Activated CD4-positive, alpha-beta memory T cell treated with anti-CD3 and anti-CD28 coated beads for 36 hours (primary cell): ENCODE measurements around the gene PLA2G3. TPM values are rescaled to one million over a fixed set of nuclear protein-coding genes. Genes with fewer than 3 reads are reported as not detected.
"Not testable (repeated sequence)": the region's sequence is repeated elsewhere in the genome, so short reads cannot be mapped to it uniquely, and the experiment has no call there.

Source experiments
- CTCF ChIA-PET: fragments of 350-600 bp; sonication (Branson Sonifier 250); formaldehyde crosslinking; loops from one replicate; lab custom pipeline; 2021; ENCODE audit warnings: antibody characterized with exemption, inconsistent platforms; lab: Charles Lee
- POLR2A ChIA-PET: fragments of 350-600 bp; sonication (Branson Sonifier 250); formaldehyde crosslinking; loops from one replicate; lab custom pipeline; 2021; ENCODE audit warnings: antibody characterized with exemption; lab: Charles Lee
- DNase-seq: peaks from one replicate; pipeline ENCODE4 v3.0.0-alpha.2; 2020
- H3K27ac Mint-ChIP-seq: one replicate; pipeline ENCODE4 v1.8.0; 2021; ENCODE audit warnings: mixed read lengths
- H3K27me3 Mint-ChIP-seq: one replicate; pipeline ENCODE4 v1.8.0; 2021; ENCODE audit warnings: mixed read lengths
- H3K36me3 Mint-ChIP-seq: one replicate; pipeline ENCODE4 v1.8.0; 2021; ENCODE audit warnings: mixed read lengths
- H3K4me1 Mint-ChIP-seq: one replicate; pipeline ENCODE4 v1.8.0; 2021; ENCODE audit warnings: low read depth, mixed read lengths
- H3K4me3 Mint-ChIP-seq: one replicate; pipeline ENCODE4 v1.8.0; 2021; ENCODE audit warnings: mild to moderate bottlenecking, mixed read lengths
- H3K9me3 Mint-ChIP-seq: one replicate; pipeline ENCODE4 v1.8.0; 2021; ENCODE audit warnings: mixed read lengths
- intact Hi-C: fragments of 100-400 bp; cut with micrococcal nuclease; formaldehyde crosslinking; loops from one replicate; pipeline ENCODE4 v1.15.1; 2023
- total RNA-seq, 2 experiments: library from RNA; stranded (reverse); gene quantifications; one replicate each; pipeline ENCODE4 v1.2.3, GENCODE V29; 2021

Gene PLA2G3, protein sequence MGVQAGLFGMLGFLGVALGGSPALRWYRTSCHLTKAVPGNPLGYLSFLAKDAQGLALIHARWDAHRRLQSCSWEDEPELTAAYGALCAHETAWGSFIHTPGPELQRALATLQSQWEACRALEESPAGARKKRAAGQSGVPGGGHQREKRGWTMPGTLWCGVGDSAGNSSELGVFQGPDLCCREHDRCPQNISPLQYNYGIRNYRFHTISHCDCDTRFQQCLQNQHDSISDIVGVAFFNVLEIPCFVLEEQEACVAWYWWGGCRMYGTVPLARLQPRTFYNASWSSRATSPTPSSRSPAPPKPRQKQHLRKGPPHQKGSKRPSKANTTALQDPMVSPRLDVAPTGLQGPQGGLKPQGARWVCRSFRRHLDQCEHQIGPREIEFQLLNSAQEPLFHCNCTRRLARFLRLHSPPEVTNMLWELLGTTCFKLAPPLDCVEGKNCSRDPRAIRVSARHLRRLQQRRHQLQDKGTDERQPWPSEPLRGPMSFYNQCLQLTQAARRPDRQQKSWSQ
- not detected for total RNA-seq

GRCh38 chr22:31139866-31140716 lies at the start of gene PLA2G3:
TSS of gene PLA2G3 (minus strand) at chr22:31140508. CDS start at chr22:31140354, 154 bp downstream.
- no peaks in the 10 kb centered on the region for H3K27me3 Mint-ChIP-seq
- intact Hi-C loops = loop anchor here (10.0 kb wide), 1 partner anchor 195 kb away; no protein-coding TSS in a partner anchor
- CTCF ChIA-PET = no interaction called here
- POLR2A ChIA-PET = interaction anchor here (0.8 kb wide), 1 partner anchor 36 kb away, joined by 3 read pairs; no protein-coding TSS in a partner anchor
- no peaks in the 10 kb centered on the region for H3K36me3 Mint-ChIP-seq
- peaks cover 3% of the 10 kb centered on the region for H3K9me3 Mint-ChIP-seq
- peaks cover 2% of the 10 kb centered on the region for H3K4me1 Mint-ChIP-seq
- no peak within 1 kb of the TSS for H3K27ac Mint-ChIP-seq
- no peak for DNase-seq
- H3K4me3 Mint-ChIP-seq = no peak within 1 kb of the TSS

DNA sequence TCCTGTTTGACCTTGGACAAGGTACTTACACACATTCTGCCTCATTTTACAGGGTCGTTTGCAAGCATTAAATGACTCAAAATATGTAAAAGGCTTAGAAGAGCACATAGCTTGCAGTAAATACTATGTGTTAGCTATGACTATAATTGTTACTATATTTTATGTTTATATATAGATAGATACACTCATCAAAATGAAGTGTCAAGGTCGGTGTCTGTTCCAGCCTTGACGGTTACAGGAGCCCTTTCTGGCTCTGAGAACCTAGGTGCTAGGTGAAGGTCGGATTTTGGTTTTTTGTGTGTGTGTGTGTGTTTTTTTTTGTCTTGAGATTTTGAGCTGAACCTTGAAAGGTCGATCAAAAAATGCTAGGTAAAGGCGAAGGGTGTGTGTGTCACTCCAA lies 47.3 kb upstream of the PLA2G3 start:
- peaks cover 2% of the 10 kb centered on the region for H3K4me1 Mint-ChIP-seq
- intact Hi-C loops = no loop called here
- ChIA-PET CTCF (no interaction called here), POLR2A (interaction anchor here (0.9 kb wide), 1 partner anchor 9 kb away, joined by 3 read pairs; no protein-coding TSS in a partner anchor)
- no peaks in the 10 kb centered on the region for H3K27me3 Mint-ChIP-seq
- DNase-seq = no peak
- no peak overlapping the region for H3K27ac Mint-ChIP-seq
- no peak overlapping the region for H3K4me3 Mint-ChIP-seq
- peaks cover 13% of the 10 kb centered on the region for H3K36me3 Mint-ChIP-seq
- H3K9me3 Mint-ChIP-seq = no peaks in the 10 kb centered on the region

- H3K9me3 Mint-ChIP-seq = peaks cover 2% of the 10 kb centered on the region
- no peak overlapping the region for H3K4me3 Mint-ChIP-seq
- no peak for DNase-seq
- ChIA-PET POLR2A (no interaction called here), CTCF (interaction anchor here (0.5 to 0.8 kb wide), 2 partner anchors 31 to 77 kb away, joined by 3 to 4 read pairs; no protein-coding TSS in a partner anchor)
- H3K27ac Mint-ChIP-seq = no peak overlapping the region
- intact Hi-C loops = no loop called here
- no peaks in the 10 kb centered on the region for H3K4me1 Mint-ChIP-seq
- peaks cover 16% of the 10 kb centered on the region for H3K36me3 Mint-ChIP-seq
- H3K27me3 Mint-ChIP-seq = no peaks in the 10 kb centered on the region
Observed at GRCh38 chr22:31185056-31185455, 44.7 kb upstream of the PLA2G3 start.

DNA sequence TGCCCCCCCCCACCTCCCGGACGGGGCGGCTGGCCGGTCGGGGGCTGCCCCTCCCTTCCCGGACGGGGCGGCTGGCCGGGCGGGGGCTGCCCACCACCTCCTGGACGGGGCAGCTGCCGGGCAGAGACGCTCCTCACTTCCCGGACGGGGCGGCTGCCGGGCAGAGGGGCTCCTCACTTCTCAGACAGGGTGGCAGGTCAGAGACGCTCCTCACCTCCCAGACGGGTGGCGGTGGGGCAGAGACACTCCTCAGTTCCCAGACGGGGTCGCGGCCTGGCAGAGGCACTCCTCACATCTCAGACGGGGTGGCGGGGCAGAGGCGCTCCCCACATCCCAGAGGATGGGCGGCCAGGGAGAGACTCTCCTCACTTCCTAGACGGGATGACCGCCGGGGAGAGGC lies 43.7 kb upstream of the PLA2G3 start:
- Mint-ChIP-seq H3K4me1 (peaks cover 9% of the 10 kb centered on the region), H3K4me3 (no peak overlapping the region), H3K9me3 (peaks cover 2% of the 10 kb centered on the region), H3K27me3 (no peaks in the 10 kb centered on the region), H3K36me3 (peaks cover 16% of the 10 kb centered on the region), H3K27ac (no peak overlapping the region)
- CTCF ChIA-PET = no interaction called here
- POLR2A ChIA-PET = no interaction called here
- intact Hi-C loops = no loop called here
- no peak for DNase-seq

GRCh38 chr22:31179345-31179744 lies 39.0 kb upstream of the PLA2G3 start:
- Mint-ChIP-seq H3K4me3 (no peak overlapping the region), H3K27ac (no peak overlapping the region), H3K4me1 (peaks cover 15% of the 10 kb centered on the region), H3K27me3 (no peaks in the 10 kb centered on the region), H3K9me3 (peaks cover 2% of the 10 kb centered on the region), H3K36me3 (peaks cover 10% of the 10 kb centered on the region)
- ChIA-PET POLR2A (interaction anchor here (0.5 kb wide), 1 partner anchor 72 kb away, joined by 7 read pairs; no protein-coding TSS in a partner anchor), CTCF (interaction anchor here (0.9 to 1.3 kb wide), 3 partner anchors 9 to 33 kb away, joined by 3 to 5 read pairs (median 3); partner anchors contain the start of gene LIMK2)
- peak; percentile 13 for DNase-seq
- intact Hi-C loops = no loop called here

DNA sequence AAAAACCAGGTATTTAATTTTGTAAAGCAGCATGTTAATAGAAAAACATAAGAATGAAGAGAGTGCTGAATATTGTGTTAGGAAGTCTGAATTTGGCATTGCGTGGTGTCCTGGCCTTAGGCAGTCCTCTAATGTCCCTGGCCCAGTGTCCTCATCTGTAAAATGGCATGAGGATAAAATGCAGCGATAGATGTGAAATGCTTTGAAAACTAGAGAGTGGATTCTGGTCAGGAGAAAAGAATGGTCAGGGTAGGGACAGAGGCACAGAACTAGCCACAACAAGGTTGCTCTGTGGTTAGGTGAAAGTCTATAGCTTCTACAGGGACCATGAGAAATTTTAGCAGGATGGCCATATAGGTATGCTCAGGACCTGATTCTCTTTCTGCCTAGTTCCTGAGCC lies 38.6 kb upstream of the PLA2G3 start:
- no peak for DNase-seq
- H3K27ac Mint-ChIP-seq = peak overlapping the region; percentile 4
- ChIA-PET CTCF (interaction anchor here (0.9 to 1.3 kb wide), 2 partner anchors 10 to 33 kb away, joined by 3 to 5 read pairs; partner anchors contain the start of gene LIMK2), POLR2A (interaction anchor here (0.6 to 1.0 kb wide), 2 partner anchors 9 to 15 kb away, joined by 3 to 4 read pairs; no protein-coding TSS in a partner anchor)
- peaks cover 17% of the 10 kb centered on the region for H3K4me1 Mint-ChIP-seq
- intact Hi-C loops = no loop called here
- no peaks in the 10 kb centered on the region for H3K27me3 Mint-ChIP-seq
- H3K4me3 Mint-ChIP-seq = no peak overlapping the region
- peaks cover 10% of the 10 kb centered on the region for H3K36me3 Mint-ChIP-seq
- peaks cover 2% of the 10 kb centered on the region for H3K9me3 Mint-ChIP-seq

DNA sequence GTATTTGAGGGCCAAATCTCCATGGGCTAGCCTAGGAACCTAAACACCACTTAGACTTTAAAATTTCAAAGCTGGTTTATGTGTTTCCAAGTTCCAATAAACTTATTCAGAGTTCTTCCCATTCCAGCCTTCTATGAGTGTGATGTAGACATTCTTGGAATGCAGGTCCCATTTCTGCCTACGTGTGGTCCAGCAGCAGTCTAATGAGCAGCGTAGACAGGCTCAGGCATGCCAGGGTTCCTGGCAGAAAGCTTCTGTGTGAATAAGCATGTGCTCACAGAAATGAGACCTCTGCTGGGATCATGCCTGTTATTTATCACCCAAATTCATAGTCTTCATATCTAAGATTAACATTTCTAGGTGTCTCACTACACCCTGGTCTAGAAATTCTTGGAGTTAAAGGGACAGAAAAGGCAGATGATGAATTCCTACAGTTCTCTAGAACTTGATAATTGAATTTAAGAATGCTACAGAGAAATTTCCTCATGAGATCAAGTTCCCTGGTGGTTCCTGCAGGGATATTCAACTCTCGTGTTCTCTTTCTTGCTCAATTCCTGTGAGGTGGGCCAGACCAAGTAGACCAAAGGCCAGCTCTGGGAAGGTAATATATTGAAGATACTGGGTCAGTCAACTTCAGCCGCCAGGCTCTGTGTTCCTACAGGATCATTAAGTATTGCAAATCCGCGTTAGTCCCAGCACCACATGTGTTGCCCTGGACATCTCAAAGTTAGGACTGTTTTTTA lies 37.3 kb upstream of the PLA2G3 start:
- no peaks in the 10 kb centered on the region for H3K27me3 Mint-ChIP-seq
- no peak overlapping the region for H3K4me3 Mint-ChIP-seq
- H3K36me3 Mint-ChIP-seq = peaks cover 12% of the 10 kb centered on the region
- intact Hi-C loops = no loop called here
- POLR2A ChIA-PET = interaction anchor here (1.0 kb wide), 1 partner anchor 10 kb away, joined by 3 read pairs; no protein-coding TSS in a partner anchor
- H3K4me1 Mint-ChIP-seq = peaks cover 30% of the 10 kb centered on the region
- no peak overlapping the region for H3K27ac Mint-ChIP-seq
- peaks cover 2% of the 10 kb centered on the region for H3K9me3 Mint-ChIP-seq
- CTCF ChIA-PET = interaction anchor here (0.9 to 1.3 kb wide), 3 partner anchors 31 to 34 kb away, joined by 3 to 5 read pairs (median 4); partner anchors contain the start of gene LIMK2
- DNase-seq = no peak

DNA sequence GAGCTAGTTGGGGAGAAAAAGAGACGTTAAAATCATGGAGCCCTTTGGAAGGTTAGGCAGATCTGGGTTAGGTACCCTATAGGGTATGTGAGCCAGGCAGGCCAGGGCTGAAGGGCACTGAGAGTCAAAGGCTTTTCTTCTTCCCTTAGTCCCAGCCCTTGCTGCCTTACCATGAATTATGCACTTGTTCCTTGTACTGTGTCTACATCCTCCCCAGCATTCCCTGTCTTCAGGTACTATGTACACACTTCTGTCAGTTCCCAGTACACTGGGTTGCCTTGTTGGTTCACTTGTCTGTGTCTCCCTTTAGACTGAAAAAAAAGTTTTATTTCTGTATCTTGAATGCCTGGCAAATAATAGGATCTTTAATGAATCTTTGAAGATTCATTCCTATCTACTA lies 36.6 kb upstream of the PLA2G3 start:
- CTCF ChIA-PET = interaction anchor here (0.9 to 1.1 kb wide), 2 partner anchors 30 to 35 kb away, joined by 3 to 4 read pairs; no protein-coding TSS in a partner anchor
- peaks cover 2% of the 10 kb centered on the region for H3K9me3 Mint-ChIP-seq
- no peak overlapping the region for H3K27ac Mint-ChIP-seq
- intact Hi-C loops = no loop called here
- H3K4me3 Mint-ChIP-seq = no peak overlapping the region
- POLR2A ChIA-PET = no interaction called here
- H3K4me1 Mint-ChIP-seq = peaks cover 35% of the 10 kb centered on the region
- H3K36me3 Mint-ChIP-seq = peaks cover 12% of the 10 kb centered on the region
- no peak for DNase-seq
- no peaks in the 10 kb centered on the region for H3K27me3 Mint-ChIP-seq

DNA sequence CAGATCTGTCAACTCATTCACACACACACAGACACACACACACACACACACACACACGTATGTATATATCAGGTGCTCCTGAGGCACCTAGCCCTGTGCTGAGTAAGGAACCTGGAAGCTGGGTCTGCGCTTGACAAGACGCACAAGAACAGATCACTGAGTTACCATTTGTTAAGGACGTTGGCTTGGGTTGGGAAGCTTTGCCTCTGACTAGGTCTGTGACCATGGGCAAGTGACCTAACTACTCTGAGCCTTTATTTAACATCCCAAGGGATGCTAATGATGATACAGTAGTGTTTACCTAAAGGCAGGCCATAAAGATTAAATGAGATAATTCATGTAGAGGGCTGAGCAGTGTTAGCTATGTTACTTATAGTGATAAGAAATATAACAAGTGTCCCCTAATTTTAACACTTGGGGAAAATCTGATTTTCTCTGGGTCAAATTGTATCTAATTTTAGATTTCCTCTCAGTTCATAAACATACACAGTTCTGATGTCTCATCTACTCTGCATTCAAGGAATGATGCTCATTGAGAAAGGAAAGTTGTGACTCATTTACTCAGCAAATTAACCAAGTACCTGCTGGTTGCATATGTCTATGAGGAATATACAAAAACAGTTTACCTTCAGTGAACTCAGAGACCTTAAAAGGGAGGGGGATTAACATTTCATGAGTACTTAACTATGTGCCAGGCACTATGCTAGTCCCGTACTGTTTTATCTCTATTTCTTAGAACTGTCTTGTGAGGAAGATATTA lies 33.3 kb upstream of the PLA2G3 start:
- H3K4me3 Mint-ChIP-seq = peak overlapping the region; percentile 17

GRCh38 chr22:31171734-31172133 lies 31.4 kb upstream of the PLA2G3 start:
- CTCF ChIA-PET = interaction anchor here (0.6 kb wide), 1 partner anchor 50 kb away, joined by 3 read pairs; no protein-coding TSS in a partner anchor

More for the DNA sequence above, 33.3 kb upstream of the PLA2G3 start:
- peaks cover 28% of the 10 kb centered on the region for H3K4me1 Mint-ChIP-seq
- H3K36me3 Mint-ChIP-seq = peaks cover 6% of the 10 kb centered on the region
- POLR2A ChIA-PET = interaction anchor here (1.0 to 1.1 kb wide), 2 partner anchors 15 to 91 kb away, joined by 3 read pairs; no protein-coding TSS in a partner anchor
- no peaks in the 10 kb centered on the region for H3K9me3 Mint-ChIP-seq
- intact Hi-C loops = loop anchor here (1.0 to 5.0 kb wide), 2 partner anchors 13 to 66 kb away; partner anchors contain the start of genes RNF185 and SELENOM
- H3K27me3 Mint-ChIP-seq = no peaks in the 10 kb centered on the region
- peak overlapping the region; percentile 88 for H3K27ac Mint-ChIP-seq
- CTCF ChIA-PET = interaction anchor here (0.6 to 1.4 kb wide), 4 partner anchors 12 to 100 kb away, joined by 3 to 6 read pairs (median 3); partner anchors contain the start of genes LIMK2 and RNF185
- peak; percentile 13 for DNase-seq

More at GRCh38 chr22:31171734-31172133, 31.4 kb upstream of the PLA2G3 start:
- H3K9me3 Mint-ChIP-seq, DNase-seq, H3K27me3 Mint-ChIP-seq, POLR2A ChIA-PET, H3K27ac Mint-ChIP-seq, H3K4me3 Mint-ChIP-seq: not testable (repeated sequence)
- Mint-ChIP-seq H3K36me3 (peaks cover 11% of the 10 kb centered on the region), H3K4me1 (peaks cover 39% of the 10 kb centered on the region)
- intact Hi-C loops = loop anchor here (5.0 kb wide), 1 partner anchor 64 kb away; the partner anchor contains the start of gene SELENOM
